Measurements from ENCODE around the gene MAP3K21.
A peak's percentile ranks its signal among the peaks of the same experiment; 100 is the strongest.

Gene MAP3K21

GRCh38 chr1:233367057-233367803, 39.7 kb downstream of the MAP3K21 start:
- TF ChIP-seq CTCF (conservative IDR thresholded peaks at IDR 0.05) (no peak), ZFX (IDR thresholded peaks at IDR 0.05) (no peak)
- no peak overlapping the region for H3K27ac ChIP-seq

GRCh38 chr1:233368106-233368788, 40.7 kb downstream of the MAP3K21 start:
- H3K27ac ChIP-seq = peak overlapping the region; percentile 4; the same call in 1 of the 2 replicates
- TF ChIP-seq CTCF (conservative IDR thresholded peaks at IDR 0.05) (no peak), ZFX (IDR thresholded peaks at IDR 0.05) (no peak)

- TF ChIP-seq ZFX (IDR thresholded peaks at IDR 0.05) (no peak), CTCF (conservative IDR thresholded peaks at IDR 0.05) (no peak)
- no peak overlapping the region for H3K27ac ChIP-seq
Measured at GRCh38 chr1:233368789-233369130, 41.2 kb downstream of the MAP3K21 start.

GRCh38 chr1:233372218-233373120, 44.9 kb downstream of the MAP3K21 start:
- TF ChIP-seq ZFX (IDR thresholded peaks at IDR 0.05) (no peak), CTCF (conservative IDR thresholded peaks at IDR 0.05) (no peak)

GRCh38 chr1:233373226-233373625, 45.7 kb downstream of the MAP3K21 start:
- TF ChIP-seq CTCF (conservative IDR thresholded peaks at IDR 0.05) (no peak), ZFX (IDR thresholded peaks at IDR 0.05) (no peak)

More at GRCh38 chr1:233372218-233373120, 44.9 kb downstream of the MAP3K21 start:
- no peak overlapping the region; the same call in 1 of the 2 replicates for H3K27ac ChIP-seq

GRCh38 chr1:233375653-233376052, 48.1 kb downstream of the MAP3K21 start:
- no peak for TF ChIP-seq ZFX (IDR thresholded peaks at IDR 0.05)
- no peak for TF ChIP-seq CTCF (conservative IDR thresholded peaks at IDR 0.05)
- H3K27ac ChIP-seq = no peak overlapping the region

More at GRCh38 chr1:233373226-233373625, 45.7 kb downstream of the MAP3K21 start:
- H3K27ac ChIP-seq = peak overlapping the region; percentile 0; the same call in 1 of the 2 replicates
